WTC11 (cell line): ENCODE measurements around the gene TNFSF11. TPM values are rescaled to one million over a fixed set of nuclear protein-coding genes. Genes with fewer than 3 reads are reported as not detected.

Experiments
- ATAC-seq: fragments of 200-7000 bp; cut with Tn5 transposase; 2 replicates; pipeline ENCODE4 v1.10.0; 2021; ENCODE audit warnings: mild to moderate bottlenecking, moderate library complexity
- CTCF ChIA-PET: fragments of 300-600 bp; sonication (Branson Sonifier 250); formaldehyde crosslinking; loops from one replicate; lab custom pipeline; 2021; ENCODE audit warnings: antibody characterized with exemption; lab: Charles Lee
- POLR2A ChIA-PET: fragments of 350-600 bp; sonication (Branson Sonifier 250); formaldehyde crosslinking; loops from one replicate; lab custom pipeline; 2021; ENCODE audit warnings: antibody characterized with exemption; lab: Charles Lee
- DNase-seq: peaks from one replicate; pipeline ENCODE4 v3.0.0; 2021; ENCODE audit warnings: low spot score
- H3K27ac Mint-ChIP-seq: 2 replicates; pipeline ENCODE4 v1.8.0; 2021; ENCODE audit warnings: mixed read lengths
- H3K27me3 Mint-ChIP-seq: 2 replicates; pipeline ENCODE4 v1.8.0; 2021; ENCODE audit warnings: low read depth, mild to moderate bottlenecking, moderate library complexity, mixed read lengths
- H3K36me3 Mint-ChIP-seq: 2 replicates; pipeline ENCODE4 v1.8.0; 2021; ENCODE audit warnings: mixed read lengths
- H3K4me1 Mint-ChIP-seq: 2 replicates; pipeline ENCODE4 v1.8.0; 2022; ENCODE audit warnings: mixed read lengths
- H3K4me3 Mint-ChIP-seq: 2 replicates; pipeline ENCODE4 v1.8.0; 2021; ENCODE audit warnings: mild to moderate bottlenecking, moderate library complexity, mixed read lengths
- H3K9me3 Mint-ChIP-seq: 2 replicates; pipeline ENCODE4 v1.8.0; 2021; ENCODE audit warnings: mixed read lengths
- CREB1 ChIP-seq: sonication (generic); formaldehyde crosslinking; IDR thresholded peaks from 2 replicates; pipeline ENCODE4 v1.8.0; 2023; ENCODE audit warnings: mild to moderate bottlenecking, missing genetic modification reagents
- CREM ChIP-seq: sonication (generic); formaldehyde crosslinking; IDR thresholded peaks from 2 replicates; pipeline ENCODE4 v1.8.1; 2022; ENCODE audit warnings: mild to moderate bottlenecking, missing genetic modification reagents, moderate library complexity
- E2F4 ChIP-seq: sonication (generic); formaldehyde crosslinking; IDR thresholded peaks from 2 replicates; pipeline ENCODE4 v1.8.1; 2022; ENCODE audit warnings: low read depth, mild to moderate bottlenecking, moderate library complexity, missing genetic modification reagents, borderline replicate concordance
- E2F5 ChIP-seq: sonication (generic); formaldehyde crosslinking; IDR thresholded peaks from 2 replicates; pipeline ENCODE4 v1.8.1; 2022; ENCODE audit warnings: mild to moderate bottlenecking, moderate library complexity, missing genetic modification reagents
- FOXP4 ChIP-seq: sonication (generic); formaldehyde crosslinking; IDR thresholded peaks from 2 replicates; pipeline ENCODE4 v1.8.0; 2022; ENCODE audit warnings: mild to moderate bottlenecking, missing genetic modification reagents
- HMGA2 ChIP-seq: fragments of 250-450 bp; sonication (Bioruptor Pico); IDR thresholded peaks from 2 replicates; pipeline ENCODE4 v1.4.0; 2021; ENCODE audit warnings: mild to moderate bottlenecking, moderate library complexity
- IRF2 ChIP-seq: sonication (generic); formaldehyde crosslinking; IDR thresholded peaks from 2 replicates; pipeline ENCODE4 v1.8.0; 2022; ENCODE audit warnings: low read depth, missing genetic modification reagents, borderline replicate concordance
- JAZF1 ChIP-seq: fragments of 250-450 bp; sonication (Bioruptor Pico); IDR thresholded peaks from 2 replicates; pipeline ENCODE4 v1.9.0; 2021; ENCODE audit warnings: moderate library complexity, mild to moderate bottlenecking, inconsistent platforms
- MXD4 ChIP-seq: fragments of 250-450 bp; sonication (Bioruptor Pico); IDR thresholded peaks from 2 replicates; pipeline ENCODE4 v1.8.0; 2021; ENCODE audit warnings: mild to moderate bottlenecking, moderate library complexity, borderline replicate concordance
- MYBL2 ChIP-seq: sonication (generic); formaldehyde crosslinking; IDR thresholded peaks from 2 replicates; pipeline ENCODE4 v1.8.1; 2023; ENCODE audit warnings: mild to moderate bottlenecking, moderate library complexity, missing genetic modification reagents
- NFE2L1 ChIP-seq: sonication (generic); formaldehyde crosslinking; IDR thresholded peaks from 2 replicates; pipeline ENCODE4 v1.8.1; 2023; ENCODE audit warnings: missing genetic modification reagents
- OVOL2 ChIP-seq: fragments of 250-450 bp; sonication (Bioruptor Pico); IDR thresholded peaks from 2 replicates; pipeline ENCODE4 v1.9.0; 2021; ENCODE audit warnings: mild to moderate bottlenecking, borderline replicate concordance
- PRRX2 ChIP-seq: fragments of 250-450 bp; sonication (Bioruptor Pico); IDR thresholded peaks from 2 replicates; pipeline ENCODE4 v1.8.0; 2021; ENCODE audit warnings: mild to moderate bottlenecking
- SOX15 ChIP-seq: fragments of 250-450 bp; sonication (Bioruptor Pico); IDR thresholded peaks from 2 replicates; pipeline ENCODE4 v1.9.0; 2021; ENCODE audit warnings: mild to moderate bottlenecking
- SP1 ChIP-seq: sonication (generic); formaldehyde crosslinking; conservative IDR thresholded peaks from 2 replicates; pipeline ENCODE4 v1.8.1; 2022; ENCODE audit warnings: missing genetic modification reagents
- TCF7 ChIP-seq: sonication (generic); formaldehyde crosslinking; IDR thresholded peaks from 2 replicates; pipeline ENCODE4 v1.8.0; 2022; ENCODE audit warnings: mild to moderate bottlenecking, low read depth, missing genetic modification reagents, moderate library complexity
- TP53 ChIP-seq: sonication (generic); formaldehyde crosslinking; IDR thresholded peaks from 2 replicates; pipeline ENCODE4 v1.8.1; 2023; ENCODE audit warnings: mild to moderate bottlenecking, missing genetic modification reagents
- ZNF219 ChIP-seq: sonication (generic); formaldehyde crosslinking; IDR thresholded peaks from 2 replicates; pipeline ENCODE4 v1.8.0; 2023; ENCODE audit warnings: missing genetic modification reagents, mild to moderate bottlenecking, borderline replicate concordance
- ZNF232 ChIP-seq: sonication (generic); formaldehyde crosslinking; IDR thresholded peaks from 2 replicates; pipeline ENCODE4 v1.8.0; 2022; ENCODE audit warnings: mild to moderate bottlenecking, missing genetic modification reagents
- total RNA-seq: library from RNA; stranded (reverse); gene quantifications from 3 replicates; pipeline ENCODE4 v1.2.3, GENCODE V29; 2021
- TF ChIP-seq, protein P1 (sequence below): fragments of 250-450 bp; sonication (Bioruptor Pico); IDR thresholded peaks from 2 replicates; pipeline ENCODE4 v1.9.0; 2021; ENCODE audit warnings: mild to moderate bottlenecking
- TF ChIP-seq, protein P2 (sequence below): fragments of 250-450 bp; sonication (Bioruptor Pico); conservative IDR thresholded peaks from 2 replicates; pipeline ENCODE4 v1.9.0; 2021; ENCODE audit warnings: mild to moderate bottlenecking
- TF ChIP-seq, protein P3 (sequence below): sonication (generic); formaldehyde crosslinking; IDR thresholded peaks from 2 replicates; pipeline ENCODE4 v1.8.1; 2023; ENCODE audit warnings: mild to moderate bottlenecking, missing genetic modification reagents
- TF ChIP-seq, protein P4 (sequence below): sonication (generic); formaldehyde crosslinking; IDR thresholded peaks from 2 replicates; pipeline ENCODE4 v1.8.0; 2023; ENCODE audit warnings: missing genetic modification reagents, mild to moderate bottlenecking, borderline replicate concordance

The TNFSF11 gene
- total RNA-seq, 1 experiment from 2014 or later, result 6.1 TPM

DNA sequence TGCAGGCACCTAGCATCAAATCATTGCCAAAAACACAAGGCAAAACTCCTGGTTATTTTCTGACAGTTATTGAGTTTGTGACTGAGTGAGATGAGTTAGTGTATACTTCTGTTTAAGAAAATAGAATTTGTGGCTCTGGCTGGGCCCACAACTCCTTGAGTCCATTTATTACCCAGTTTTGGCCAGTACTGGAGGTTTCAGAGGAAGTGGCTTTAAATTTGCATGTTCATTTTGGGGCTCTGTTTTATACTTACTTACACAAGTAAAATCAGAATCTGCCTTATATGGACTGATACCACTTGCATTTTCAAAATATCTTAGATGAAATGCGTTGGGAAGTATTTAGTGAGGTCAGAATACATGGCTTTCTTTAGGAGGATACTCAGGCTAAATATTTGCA lies 29.0 kb downstream of the TNFSF11 start:
- ATAC-seq (no peak), DNase-seq (no peak)
- H3K27me3 Mint-ChIP-seq, result no peaks in the 10 kb centered on the region
- TF ChIP-seq TP53 (no peak), MYBL2 (CRISPR knock-in tag) (no peak), HMGA2 (CRISPR knock-in tag) (no peak), E2F4 (CRISPR knock-in tag) (no peak), ZNF219 (CRISPR knock-in tag) (no peak), CREB1 (no peak), ZNF232 (CRISPR knock-in tag) (no peak), OVOL2 (CRISPR knock-in tag) (no peak), SP1 (no peak), CREM (CRISPR knock-in tag) (no peak), TCF7 (CRISPR knock-in tag) (no peak)
- TF ChIP-seq, protein P1, sequence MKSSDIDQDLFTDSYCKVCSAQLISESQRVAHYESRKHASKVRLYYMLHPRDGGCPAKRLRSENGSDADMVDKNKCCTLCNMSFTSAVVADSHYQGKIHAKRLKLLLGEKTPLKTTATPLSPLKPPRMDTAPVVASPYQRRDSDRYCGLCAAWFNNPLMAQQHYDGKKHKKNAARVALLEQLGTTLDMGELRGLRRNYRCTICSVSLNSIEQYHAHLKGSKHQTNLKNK (CRISPR knock-in tag), result no peak
- TF ChIP-seq, protein P2, sequence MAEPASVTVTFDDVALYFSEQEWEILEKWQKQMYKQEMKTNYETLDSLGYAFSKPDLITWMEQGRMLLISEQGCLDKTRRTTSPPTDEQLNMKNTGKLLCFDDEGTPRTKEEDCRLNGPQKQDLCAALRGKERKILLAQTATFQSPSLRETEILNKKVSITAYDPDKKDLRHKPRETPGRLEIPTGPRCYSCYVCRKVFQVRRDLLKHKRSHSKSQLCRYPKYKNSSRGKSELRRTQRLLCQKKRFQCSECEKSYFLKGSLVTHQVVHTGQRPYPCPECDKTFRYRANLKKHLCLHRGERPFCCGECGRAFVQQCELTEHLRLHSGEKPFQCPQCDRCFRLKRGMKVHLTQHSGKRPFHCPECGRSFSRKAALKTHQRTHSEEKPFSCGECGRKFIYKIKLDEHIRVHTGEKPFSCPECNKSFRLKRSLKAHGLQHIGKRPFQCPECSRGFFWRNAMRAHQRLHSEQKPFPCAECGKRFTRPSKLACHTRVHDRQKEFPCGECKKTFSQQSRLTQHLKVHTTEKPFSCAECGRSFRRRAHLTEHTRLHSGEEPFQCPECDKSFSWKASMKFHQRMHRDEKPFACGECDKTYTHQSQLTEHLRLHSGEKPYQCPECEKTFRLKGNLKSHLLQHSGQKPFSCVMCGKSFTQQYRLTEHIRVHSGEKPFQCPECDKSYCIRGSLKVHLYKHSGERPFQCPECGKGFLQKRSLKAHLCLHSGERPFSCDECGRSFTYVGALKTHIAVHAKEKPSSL (CRISPR knock-in tag), result no peak
- no peaks in the 10 kb centered on the region for H3K9me3 Mint-ChIP-seq
- peaks cover 24% of the 10 kb centered on the region for H3K4me1 Mint-ChIP-seq
- ChIA-PET POLR2A (no interaction called here), CTCF (no interaction called here)
- H3K27ac Mint-ChIP-seq, result no peak overlapping the region
- H3K4me3 Mint-ChIP-seq, result no peak overlapping the region
- peaks cover 49% of the 10 kb centered on the region for H3K36me3 Mint-ChIP-seq

DNA sequence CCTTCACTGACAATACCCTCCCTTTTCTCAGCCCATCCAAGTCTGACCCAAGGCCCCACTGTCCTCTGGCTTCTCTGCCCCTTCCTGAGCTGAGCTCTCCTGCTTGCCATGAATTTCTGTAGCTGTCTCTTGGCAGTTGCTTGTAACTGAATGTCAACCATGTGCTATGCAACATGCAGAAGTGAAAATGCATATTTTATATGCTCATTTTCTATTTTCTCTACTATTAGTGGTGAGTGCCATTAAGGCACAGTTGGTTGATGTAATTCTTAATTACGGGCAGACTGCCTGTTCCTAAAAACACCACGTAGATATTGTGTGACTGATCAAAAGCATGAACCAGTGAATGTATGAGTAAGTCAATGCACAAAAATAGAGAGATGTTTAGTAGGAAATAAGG lies 29.6 kb downstream of the TNFSF11 start:
- ChIA-PET POLR2A (no interaction called here), CTCF (no interaction called here)
- Mint-ChIP-seq H3K4me3 (no peak overlapping the region), H3K9me3 (no peaks in the 10 kb centered on the region), H3K27ac (no peak overlapping the region), H3K27me3 (no peaks in the 10 kb centered on the region), H3K36me3 (peaks cover 49% of the 10 kb centered on the region), H3K4me1 (peaks cover 22% of the 10 kb centered on the region)
- ATAC-seq (no peak), DNase-seq (no peak)
- TF ChIP-seq E2F4 (CRISPR knock-in tag) (no peak), NFE2L1 (CRISPR knock-in tag) (no peak), E2F5 (CRISPR knock-in tag) (no peak), IRF2 (CRISPR knock-in tag) (no peak), FOXP4 (no peak), SP1 (no peak), PRRX2 (CRISPR knock-in tag) (no peak), SOX15 (no peak), JAZF1 (CRISPR knock-in tag) (no peak), MXD4 (no peak)
- TF ChIP-seq, protein P3, sequence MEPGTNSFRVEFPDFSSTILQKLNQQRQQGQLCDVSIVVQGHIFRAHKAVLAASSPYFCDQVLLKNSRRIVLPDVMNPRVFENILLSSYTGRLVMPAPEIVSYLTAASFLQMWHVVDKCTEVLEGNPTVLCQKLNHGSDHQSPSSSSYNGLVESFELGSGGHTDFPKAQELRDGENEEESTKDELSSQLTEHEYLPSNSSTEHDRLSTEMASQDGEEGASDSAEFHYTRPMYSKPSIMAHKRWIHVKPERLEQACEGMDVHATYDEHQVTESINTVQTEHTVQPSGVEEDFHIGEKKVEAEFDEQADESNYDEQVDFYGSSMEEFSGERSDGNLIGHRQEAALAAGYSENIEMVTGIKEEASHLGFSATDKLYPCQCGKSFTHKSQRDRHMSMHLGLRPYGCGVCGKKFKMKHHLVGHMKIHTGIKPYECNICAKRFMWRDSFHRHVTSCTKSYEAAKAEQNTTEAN (CRISPR knock-in tag), result no peak
- TF ChIP-seq, protein P4, sequence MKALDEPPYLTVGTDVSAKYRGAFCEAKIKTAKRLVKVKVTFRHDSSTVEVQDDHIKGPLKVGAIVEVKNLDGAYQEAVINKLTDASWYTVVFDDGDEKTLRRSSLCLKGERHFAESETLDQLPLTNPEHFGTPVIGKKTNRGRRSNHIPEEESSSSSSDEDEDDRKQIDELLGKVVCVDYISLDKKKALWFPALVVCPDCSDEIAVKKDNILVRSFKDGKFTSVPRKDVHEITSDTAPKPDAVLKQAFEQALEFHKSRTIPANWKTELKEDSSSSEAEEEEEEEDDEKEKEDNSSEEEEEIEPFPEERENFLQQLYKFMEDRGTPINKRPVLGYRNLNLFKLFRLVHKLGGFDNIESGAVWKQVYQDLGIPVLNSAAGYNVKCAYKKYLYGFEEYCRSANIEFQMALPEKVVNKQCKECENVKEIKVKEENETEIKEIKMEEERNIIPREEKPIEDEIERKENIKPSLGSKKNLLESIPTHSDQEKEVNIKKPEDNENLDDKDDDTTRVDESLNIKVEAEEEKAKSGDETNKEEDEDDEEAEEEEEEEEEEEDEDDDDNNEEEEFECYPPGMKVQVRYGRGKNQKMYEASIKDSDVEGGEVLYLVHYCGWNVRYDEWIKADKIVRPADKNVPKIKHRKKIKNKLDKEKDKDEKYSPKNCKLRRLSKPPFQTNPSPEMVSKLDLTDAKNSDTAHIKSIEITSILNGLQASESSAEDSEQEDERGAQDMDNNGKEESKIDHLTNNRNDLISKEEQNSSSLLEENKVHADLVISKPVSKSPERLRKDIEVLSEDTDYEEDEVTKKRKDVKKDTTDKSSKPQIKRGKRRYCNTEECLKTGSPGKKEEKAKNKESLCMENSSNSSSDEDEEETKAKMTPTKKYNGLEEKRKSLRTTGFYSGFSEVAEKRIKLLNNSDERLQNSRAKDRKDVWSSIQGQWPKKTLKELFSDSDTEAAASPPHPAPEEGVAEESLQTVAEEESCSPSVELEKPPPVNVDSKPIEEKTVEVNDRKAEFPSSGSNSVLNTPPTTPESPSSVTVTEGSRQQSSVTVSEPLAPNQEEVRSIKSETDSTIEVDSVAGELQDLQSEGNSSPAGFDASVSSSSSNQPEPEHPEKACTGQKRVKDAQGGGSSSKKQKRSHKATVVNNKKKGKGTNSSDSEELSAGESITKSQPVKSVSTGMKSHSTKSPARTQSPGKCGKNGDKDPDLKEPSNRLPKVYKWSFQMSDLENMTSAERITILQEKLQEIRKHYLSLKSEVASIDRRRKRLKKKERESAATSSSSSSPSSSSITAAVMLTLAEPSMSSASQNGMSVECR (CRISPR knock-in tag), result no peak
